Left cardiac atrium (tissue), 4 donors: ENCODE results near the gene TSPAN4. TPM values are rescaled to one million over a fixed set of nuclear protein-coding genes. Genes with fewer than 3 reads are reported as not detected.

Source experiments
- ATAC-seq, 2 donors: fragments of 200-7000 bp; cut with Tn5 transposase; one replicate each; pipeline ENCODE4 v1.9.1; 2020; ENCODE audit warnings: mild to moderate bottlenecking in 2 of 2, moderate library complexity in 2 of 2
- DNase-seq: peaks from one replicate; pipeline ENCODE4 v3.0.0-alpha.2; 2020
- intact Hi-C, 2 donors: fragments of 100-400 bp; cut with DNase I; formaldehyde crosslinking; loops; one replicate each; pipeline versions ENCODE4 v1.14.1 to v1.15.1; 2022 to 2023
- total RNA-seq, 2 donors: library from RNA; stranded (reverse); fragmentation: NEBNext Ultra II Directional; extraction: Animal tissue kit (Norgen Biotek cat#: 25700); gene quantifications; one replicate each; pipeline ENCODE4 v1.2.1, GENCODE V29; 2021
- donor health status: DM: no; HTN: yes; CAD: no.
- donor health status: DM: no; HTN: yes; CAD: no; lungs with severe emphysema.
- donor health status: DM: yes; HTN: yes; CAD: no.
- donor health status: Dilated cardiomyopathy.

Gene TSPAN4
- total RNA-seq, 2 donors from 2014 or later, result 46.1 to 63.5 TPM

- DNase-seq, result no peak
- ATAC-seq, result no peak
- intact Hi-C loops, result no loop called here
Measured at GRCh38 chr11:803467-803742, 39.2 kb upstream of the TSPAN4 start.

GRCh38 chr11:803770-804598, 38.7 kb upstream of the TSPAN4 start:
- DNase-seq (no peak), ATAC-seq (no peak)
- intact Hi-C loops, result no loop called here

GRCh38 chr11:804599-804964, 38.1 kb upstream of the TSPAN4 start:
- no peak for ATAC-seq
- DNase-seq, result no peak
- intact Hi-C loops, result no loop called here

- ATAC-seq, result no peak
- intact Hi-C loops, result no loop called here
Measured at GRCh38 chr11:808427-809286, 34.0 kb upstream of the TSPAN4 start.

GRCh38 chr11:809287-810039, 33.2 kb upstream of the TSPAN4 start, which contains the start of gene RPLP2:
Gene RPLP2, plus strand, starts transcription at chr11:809967. Its CDS starts 268 bp downstream, at chr11:810235.
- intact Hi-C loops, result no loop called here
- ATAC-seq (peak; percentile 90 to 93), DNase-seq (peak; percentile 99)

More at GRCh38 chr11:808427-809286, 34.0 kb upstream of the TSPAN4 start:
- DNase-seq, result peak; percentile 90

GRCh38 chr11:810040-810567, 32.5 kb upstream of the TSPAN4 start:
- ATAC-seq (peak in 1 of 2 donors; percentile 5), DNase-seq (no peak)
- intact Hi-C loops, result no loop called here

GRCh38 chr11:811446-812245, 31.0 kb upstream of the TSPAN4 start:
- no peak for ATAC-seq
- DNase-seq, result no peak
- intact Hi-C loops, result no loop called here

- ATAC-seq, result no peak
- intact Hi-C loops, result no loop called here
- DNase-seq, result no peak
Measured at GRCh38 chr11:812390-812789, 30.3 kb upstream of the TSPAN4 start.

GRCh38 chr11:813072-813455, 29.6 kb upstream of the TSPAN4 start:
- ATAC-seq (no peak), DNase-seq (no peak)
- intact Hi-C loops, result no loop called here

GRCh38 chr11:813456-814096, 29.1 kb upstream of the TSPAN4 start:
- intact Hi-C loops, result no loop called here
- ATAC-seq (no peak), DNase-seq (no peak)

- no peak for ATAC-seq
- DNase-seq, result no peak
- intact Hi-C loops, result no loop called here
Measured at GRCh38 chr11:815675-816432, 26.8 kb upstream of the TSPAN4 start.

- no peak for DNase-seq
- no peak for ATAC-seq
- intact Hi-C loops, result no loop called here
Measured at GRCh38 chr11:816433-816779, 26.2 kb upstream of the TSPAN4 start.

- ATAC-seq (peak; percentile 2), DNase-seq (no peak)
- intact Hi-C loops, result no loop called here
Measured at GRCh38 chr11:818396-819128, 24.1 kb upstream of the TSPAN4 start, which contains the start of gene PNPLA2. Gene PNPLA2, plus strand, starts transcription at chr11:818914. Its CDS starts 805 bp downstream, at chr11:819719.

GRCh38 chr11:819129-819931, 23.3 kb upstream of the TSPAN4 start:
- DNase-seq (peak; percentile 94), ATAC-seq (peak; percentile 85 to 88)
- intact Hi-C loops, result no loop called here

- DNase-seq, result peak; percentile 92
- peak; percentile 69 for ATAC-seq
- intact Hi-C loops, result no loop called here
Measured at GRCh38 chr11:819943-820649, 22.6 kb upstream of the TSPAN4 start.
